PC-3 (cell line): Measurements from ENCODE around the gene HOXA2. TPM values are rescaled to one million over a fixed set of nuclear protein-coding genes. Genes with fewer than 3 reads are reported as not detected.

Experiments
- ATAC-seq: fragments of 200-7000 bp; cut with Tn5 transposase; 2 replicates; pipeline ENCODE4 v1.9.1; 2020; ENCODE audit warnings: mild to moderate bottlenecking, moderate library complexity
- BruUV-seq: library from RNA; stranded (reverse); fragments of 400-500 nt; replicated peaks from 2 replicates; lab custom pipeline; 2021; lab: Mats Ljungman, UMichigan
- CTCF ChIA-PET: fragments of 300-600 bp; sonication (Branson Sonifier 250); formaldehyde crosslinking; loops from one replicate; lab custom pipeline; 2022; ENCODE audit warnings: antibody characterized with exemption; lab: Charles Lee
- POLR2A ChIA-PET: fragments of 300-600 bp; sonication (Branson Sonifier 250); formaldehyde crosslinking; loops from one replicate; lab custom pipeline; 2022; ENCODE audit warnings: antibody characterized with exemption; ENCODE audit not compliant: unreplicated experiment; lab: Charles Lee
- DNase-seq: peaks from one replicate; pipeline ENCODE4 v3.0.0-alpha.2; 2015
- H2AFZ ChIP-seq: fragments of 300-600 bp; sonication (generic); 2 replicates; pipeline ENCODE4 v1.6.0; 2016; ENCODE audit warnings: antibody characterized with exemption, low read length
- H3F3A ChIP-seq: fragments of 300-600 bp; sonication (generic); one replicate; pipeline ENCODE4 v1.6.0; 2017; ENCODE audit warnings: antibody characterized with exemption, low read length, control low read depth, mild to moderate bottlenecking; ENCODE audit not compliant: unreplicated experiment
- H3K27ac ChIP-seq: fragments of 300-600 bp; sonication (generic); 2 replicates; pipeline ENCODE4 v1.5.1; 2016; ENCODE audit warnings: mild to moderate bottlenecking, low read length
- H3K27me3 ChIP-seq: fragments of 300-600 bp; sonication (generic); 2 replicates; pipeline ENCODE4 v1.6.1; 2016; ENCODE audit warnings: low read length, mixed read lengths
- H3K36me3 ChIP-seq: fragments of 300-600 bp; sonication (generic); 2 replicates; pipeline ENCODE4 v1.6.1; 2016; ENCODE audit warnings: low read depth, mixed run types, low read length, mixed read lengths
- H3K4me1 ChIP-seq: fragments of 300-600 bp; sonication (generic); 2 replicates; pipeline ENCODE4 v1.5.1; 2016; ENCODE audit warnings: low read length; ENCODE audit not compliant: insufficient read depth
- H3K4me2 ChIP-seq: fragments of 300-600 bp; sonication (generic); 2 replicates; pipeline ENCODE4 v1.6.0; 2016; ENCODE audit warnings: low read length
- H3K4me3 ChIP-seq: fragments of 300-600 bp; sonication (generic); 2 replicates; pipeline ENCODE4 v1.5.1; 2016; ENCODE audit warnings: mild to moderate bottlenecking, low read length, mixed read lengths
- H3K79me2 ChIP-seq: fragments of 300-600 bp; sonication (generic); 2 replicates; pipeline ENCODE4 v1.6.1; 2017; ENCODE audit warnings: low read length, mixed read lengths
- H3K9ac ChIP-seq: fragments of 300-600 bp; sonication (generic); 2 replicates; pipeline ENCODE4 v1.6.0; 2016; ENCODE audit warnings: mild to moderate bottlenecking, low read length
- H3K9me2 ChIP-seq: fragments of 300-600 bp; sonication (generic); replicated peaks from 2 replicates; pipeline ENCODE4 v1.6.1; 2016; ENCODE audit warnings: mixed run types, low read length, mixed read lengths
- H3K9me3 ChIP-seq: fragments of 300-600 bp; sonication (generic); 2 replicates; pipeline ENCODE4 v1.6.1; 2016; ENCODE audit warnings: low read length, mixed read lengths
- H4K20me1 ChIP-seq: fragments of 300-600 bp; sonication (generic); 2 replicates; pipeline ENCODE4 v1.6.1; 2016; ENCODE audit warnings: low read length, mixed read lengths
- EZH2 ChIP-seq: fragments of 300-600 bp; sonication (generic); IDR thresholded peaks from one replicate; pipeline ENCODE4 v1.6.1; 2017; ENCODE audit warnings: antibody characterized with exemption, mild to moderate bottlenecking, low read length; ENCODE audit not compliant: unreplicated experiment
- EZH2phosphoT487 ChIP-seq: fragments of 300-600 bp; sonication (generic); IDR thresholded peaks from 2 replicates; pipeline ENCODE4 v1.6.1; 2018; ENCODE audit warnings: mild to moderate bottlenecking, antibody characterized with exemption, low read length, borderline replicate concordance
- intact Hi-C: fragments of 100-400 bp; cut with micrococcal nuclease; formaldehyde crosslinking; loops from 2 replicates; pipeline ENCODE4 v1.9.0; 2023
- total RNA-seq: library from RNA; depleted of rRNA; stranded (reverse); fragments of >200 nt; gene quantifications from 2 replicates; pipeline ENCODE4 v1.2.3, GENCODE V29; 2014
- TF ChIP-seq, protein P1 (sequence below): fragments of 300-600 bp; sonication (generic); conservative IDR thresholded peaks from 2 replicates; pipeline ENCODE4 v1.5.1; 2017; ENCODE audit warnings: antibody characterized with exemption, low read depth, mild to moderate bottlenecking, low read length

Gene HOXA2
- total RNA-seq, 1 experiment from 2014 or later, result 0.07 TPM

DNA sequence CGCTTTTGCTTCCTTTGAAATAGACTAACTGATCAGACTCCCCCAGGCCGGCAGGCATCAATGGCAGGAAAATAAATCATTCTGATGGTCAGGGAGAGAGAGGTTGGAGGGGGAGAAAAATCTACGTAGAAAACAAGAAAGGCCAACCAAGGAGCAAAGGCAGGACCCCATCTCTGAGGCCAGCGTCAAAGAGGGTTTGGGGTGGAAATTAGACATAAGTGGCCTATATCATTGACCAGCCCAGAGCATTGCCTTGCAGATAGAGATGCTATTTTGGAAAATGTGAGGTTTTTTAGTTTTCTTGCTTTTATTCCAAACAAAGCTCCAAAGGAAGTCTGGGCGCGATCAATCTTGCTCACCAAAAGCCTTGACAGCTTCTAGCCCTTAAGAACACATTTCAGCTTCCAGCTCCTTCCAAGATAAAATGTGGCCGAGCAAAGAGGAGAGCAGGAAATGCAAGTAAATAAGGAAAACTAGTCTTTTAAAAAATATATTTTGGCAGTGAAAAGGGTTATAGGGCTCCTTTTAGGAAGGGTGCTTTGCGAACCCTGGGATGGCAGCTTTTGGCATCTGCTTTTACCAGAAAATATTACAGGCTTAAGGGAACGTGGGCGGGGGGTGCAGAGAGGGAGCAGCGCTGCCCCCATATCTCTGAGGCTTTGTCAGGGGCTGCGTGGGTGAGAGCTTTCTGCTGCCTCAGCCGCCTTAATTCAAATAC is 2.0 kb upstream of the HOXA2 start:
- Histone ChIP-seq H3K27ac (no peak overlapping the region), H3K9ac (no peak overlapping the region)

DNA sequence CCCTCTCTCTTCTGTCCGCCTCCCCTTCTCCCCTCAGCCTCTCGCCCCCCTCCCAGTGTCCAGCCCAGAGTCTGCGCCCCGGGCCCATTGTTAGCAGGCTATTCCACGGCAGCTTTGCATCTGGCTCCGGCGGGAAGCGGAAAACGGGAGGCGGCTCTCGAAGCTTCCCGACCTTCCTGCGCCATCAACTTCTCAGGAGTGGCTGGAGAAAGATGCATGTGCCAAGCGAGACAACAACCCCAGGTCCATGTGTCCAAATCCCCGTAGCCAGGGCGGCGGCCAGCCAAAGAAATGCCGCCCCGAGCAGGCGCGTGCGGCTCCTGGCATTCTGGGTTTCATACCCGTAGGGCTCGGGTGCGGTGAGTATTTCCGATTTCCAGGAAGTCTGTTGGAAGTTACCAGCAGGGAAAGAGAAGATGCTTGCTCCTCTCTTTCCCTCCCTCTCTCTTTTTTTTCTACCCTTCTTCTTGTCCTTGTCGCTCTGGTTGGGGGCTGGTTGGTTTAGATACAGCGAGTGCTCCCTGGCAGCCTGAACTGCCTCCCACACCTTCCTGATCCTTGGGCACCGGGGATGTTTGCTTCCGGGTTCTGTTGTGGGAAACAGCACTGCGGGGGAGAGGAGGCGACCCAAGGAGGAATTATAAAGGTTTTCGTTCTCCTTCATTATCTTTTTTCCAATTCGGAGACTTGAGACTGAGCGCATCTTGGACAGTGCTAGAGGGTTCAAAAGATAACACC is 1.2 kb upstream of the HOXA2 start:
- Histone ChIP-seq H3K4me3 (no peak overlapping the region), H3K9ac (no peak overlapping the region), H3K9me2 (no peaks in the 10 kb centered on the region), H2AFZ (no peak overlapping the region), H3K27ac (no peak overlapping the region), H3F3A (no peaks in the 10 kb centered on the region), H3K27me3 (no peaks in the 10 kb centered on the region), H4K20me1 (no peaks in the 10 kb centered on the region), H3K4me1 (peaks cover 11% of the 10 kb centered on the region), H3K4me2 (no peak overlapping the region), H3K79me2 (peaks cover 15% of the 10 kb centered on the region), H3K36me3 (peaks cover 14% of the 10 kb centered on the region; the same call in 1 of the 2 replicates), H3K9me3 (no peaks in the 10 kb centered on the region)
- TF ChIP-seq EZH2phosphoT487, result no peak
- TF ChIP-seq, protein P1, sequence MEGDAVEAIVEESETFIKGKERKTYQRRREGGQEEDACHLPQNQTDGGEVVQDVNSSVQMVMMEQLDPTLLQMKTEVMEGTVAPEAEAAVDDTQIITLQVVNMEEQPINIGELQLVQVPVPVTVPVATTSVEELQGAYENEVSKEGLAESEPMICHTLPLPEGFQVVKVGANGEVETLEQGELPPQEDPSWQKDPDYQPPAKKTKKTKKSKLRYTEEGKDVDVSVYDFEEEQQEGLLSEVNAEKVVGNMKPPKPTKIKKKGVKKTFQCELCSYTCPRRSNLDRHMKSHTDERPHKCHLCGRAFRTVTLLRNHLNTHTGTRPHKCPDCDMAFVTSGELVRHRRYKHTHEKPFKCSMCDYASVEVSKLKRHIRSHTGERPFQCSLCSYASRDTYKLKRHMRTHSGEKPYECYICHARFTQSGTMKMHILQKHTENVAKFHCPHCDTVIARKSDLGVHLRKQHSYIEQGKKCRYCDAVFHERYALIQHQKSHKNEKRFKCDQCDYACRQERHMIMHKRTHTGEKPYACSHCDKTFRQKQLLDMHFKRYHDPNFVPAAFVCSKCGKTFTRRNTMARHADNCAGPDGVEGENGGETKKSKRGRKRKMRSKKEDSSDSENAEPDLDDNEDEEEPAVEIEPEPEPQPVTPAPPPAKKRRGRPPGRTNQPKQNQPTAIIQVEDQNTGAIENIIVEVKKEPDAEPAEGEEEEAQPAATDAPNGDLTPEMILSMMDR, result no peak
- no peak for TF ChIP-seq EZH2
- no TSS peak for BruUV-seq
- DNase-seq (no peak), ATAC-seq (no peak)
- ChIA-PET POLR2A (no interaction called here), CTCF (no interaction called here)
- intact Hi-C loops, result no loop called here

More for the DNA sequence above, 2.0 kb upstream of the HOXA2 start:
- H3K36me3 ChIP-seq, result peaks cover 10% of the 10 kb centered on the region; the same call in 1 of the 2 replicates
- H3K79me2 ChIP-seq, result peaks cover 11% of the 10 kb centered on the region
- ChIA-PET CTCF (no interaction called here), POLR2A (interaction anchor here (0.6 kb wide), 1 partner anchor 82 kb away, joined by 3 read pairs; no protein-coding TSS in a partner anchor)
- DNase-seq (no peak), ATAC-seq (no peak)
- no peak overlapping the region for H3K4me3 ChIP-seq
- H3K27me3 ChIP-seq, result no peaks in the 10 kb centered on the region
- no peak overlapping the region for H2AFZ ChIP-seq
- intact Hi-C loops, result no loop called here
- TF ChIP-seq, protein P1, result no peak
- TF ChIP-seq EZH2phosphoT487 (no peak), EZH2 (no peak)
- no peaks in the 10 kb centered on the region for H4K20me1 ChIP-seq
- no peaks in the 10 kb centered on the region for H3F3A ChIP-seq
- H3K4me2 ChIP-seq, result no peak overlapping the region
- no TSS peak for BruUV-seq
- H3K9me2 ChIP-seq, result no peaks in the 10 kb centered on the region
- H3K9me3 ChIP-seq, result no peaks in the 10 kb centered on the region
- H3K4me1 ChIP-seq, result peaks cover 10% of the 10 kb centered on the region
